Hematopoietic multipotent progenitor cell treated with erythropoietin and hydrocortisone succinate and interleukin-3 and kit ligand, for 8 days (in vitro differentiated cells): ENCODE measurements around the gene SUGCT.
"Not testable (repeated sequence)": the region's sequence is repeated elsewhere in the genome, so short reads cannot be mapped to it uniquely, and the experiment has no call there.

Experiments used
- DNase-seq: peaks from one replicate; pipeline ENCODE4 v3.0.0-alpha.2; 2015

The SUGCT gene

DNA sequence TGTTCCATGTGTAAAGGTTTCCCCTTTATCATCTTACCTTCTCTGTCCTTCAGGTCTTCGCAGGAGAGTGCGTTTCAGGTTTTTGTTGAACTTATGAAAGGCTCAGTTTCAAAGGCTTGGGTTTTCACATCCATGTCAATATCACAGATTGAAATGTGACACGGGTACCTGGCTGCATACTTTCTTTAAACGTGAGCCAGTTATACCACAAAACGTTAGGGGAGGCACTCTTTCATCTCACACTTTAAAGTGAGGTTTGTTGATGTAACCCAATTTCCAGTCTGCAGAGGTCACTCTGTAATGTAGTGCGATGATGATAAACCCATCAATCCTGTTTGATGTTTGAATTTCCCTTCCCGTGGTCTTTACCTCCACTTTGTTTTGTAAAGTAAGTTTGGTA lies 506.9 kb downstream of the SUGCT start:
- DNase-seq, result no peak

DNA sequence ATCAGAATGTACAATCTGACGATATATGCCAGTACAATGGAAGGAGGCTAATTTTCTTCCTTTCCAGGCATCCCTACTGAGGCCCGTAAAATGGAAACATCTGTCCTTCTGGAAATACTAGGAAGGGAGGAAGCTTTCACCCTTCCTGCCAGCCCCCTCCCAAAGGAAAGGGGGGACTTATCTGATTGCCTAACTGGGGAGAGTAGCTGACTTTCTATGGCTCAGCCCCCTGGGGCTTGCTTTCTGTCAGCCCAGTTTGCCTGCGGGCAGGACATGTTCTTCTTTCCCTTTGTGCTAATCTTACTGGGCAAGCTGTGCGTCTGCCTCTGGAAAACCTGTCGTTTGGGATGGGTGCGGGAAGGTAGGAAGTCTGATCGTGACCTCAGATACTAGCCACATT lies 508.9 kb downstream of the SUGCT start:
- no peak for DNase-seq

DNA sequence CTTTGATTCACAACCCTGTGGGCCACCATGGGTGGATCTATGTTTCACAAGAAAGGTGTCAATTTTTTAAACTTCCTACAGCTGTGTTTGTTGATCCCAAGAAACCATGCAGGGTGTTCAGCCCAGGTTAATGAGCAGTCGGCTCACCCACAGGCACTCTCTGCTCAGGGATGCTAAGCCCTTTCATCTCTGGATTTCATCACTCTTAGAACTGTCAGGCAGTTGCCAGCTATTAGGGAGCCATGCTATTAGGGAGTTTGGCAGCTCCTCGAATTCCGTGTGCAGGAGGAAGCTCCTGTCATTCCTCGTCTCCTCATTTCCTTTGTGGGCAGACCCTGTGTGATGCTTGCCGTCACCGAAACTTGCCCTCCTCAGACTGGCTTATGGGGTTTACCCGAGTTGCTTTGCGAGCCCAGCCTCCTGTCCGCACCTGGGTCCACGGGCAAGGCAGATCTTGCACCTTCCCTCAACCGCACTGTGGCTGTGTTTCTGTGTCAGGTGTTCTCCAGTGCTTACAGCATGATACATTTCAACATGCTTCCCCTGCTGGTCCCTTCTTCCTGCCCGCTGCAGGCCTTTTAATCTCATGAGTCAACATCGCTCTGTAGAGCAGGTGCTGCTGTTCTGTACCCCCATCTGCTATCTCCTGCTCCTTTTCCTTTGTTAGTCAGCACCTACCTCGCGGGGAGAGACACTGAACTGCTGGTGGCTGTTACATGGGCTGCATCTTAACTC lies 509.8 kb downstream of the SUGCT start:
- DNase-seq, result no peak

DNA sequence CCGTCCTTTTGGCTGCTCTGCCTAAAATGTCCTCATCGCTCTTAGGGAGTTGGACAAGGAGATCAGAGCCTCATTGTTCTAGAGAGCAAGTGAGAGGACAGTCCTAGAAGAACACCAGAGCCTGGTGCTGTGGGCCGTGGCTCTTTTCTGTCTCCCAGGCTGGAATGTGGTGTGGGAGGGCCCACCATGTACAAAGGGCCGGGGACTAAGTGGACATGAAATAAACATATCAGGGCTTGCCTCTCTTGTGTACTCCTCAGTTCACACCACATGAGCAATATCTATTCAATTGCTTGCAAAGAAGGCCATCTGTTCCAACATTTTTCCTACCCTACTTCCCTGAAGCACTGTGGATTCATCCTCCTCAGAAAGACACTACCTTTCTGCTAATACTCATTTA lies 510.4 kb downstream of the SUGCT start:
- no peak for DNase-seq

DNA sequence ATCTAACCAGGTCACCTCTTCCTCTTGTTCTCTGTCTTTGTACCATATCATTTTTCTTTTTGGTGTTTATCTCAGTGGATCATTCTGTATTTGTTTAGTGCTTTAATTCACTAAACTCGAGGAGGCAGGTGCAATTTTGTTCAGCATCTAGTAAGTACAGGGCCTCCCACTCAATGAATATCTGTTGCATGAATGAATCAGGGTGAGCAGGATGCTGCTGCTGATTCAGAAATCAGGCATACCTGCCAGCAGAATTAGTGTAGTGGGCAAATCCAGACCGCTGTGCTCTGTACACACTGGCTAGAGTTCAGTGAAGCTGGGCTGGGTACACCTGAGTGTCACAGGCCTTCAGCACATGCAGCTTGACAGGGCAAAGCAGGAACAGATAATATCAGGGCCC lies 511.9 kb downstream of the SUGCT start:
- DNase-seq, result no peak

DNA sequence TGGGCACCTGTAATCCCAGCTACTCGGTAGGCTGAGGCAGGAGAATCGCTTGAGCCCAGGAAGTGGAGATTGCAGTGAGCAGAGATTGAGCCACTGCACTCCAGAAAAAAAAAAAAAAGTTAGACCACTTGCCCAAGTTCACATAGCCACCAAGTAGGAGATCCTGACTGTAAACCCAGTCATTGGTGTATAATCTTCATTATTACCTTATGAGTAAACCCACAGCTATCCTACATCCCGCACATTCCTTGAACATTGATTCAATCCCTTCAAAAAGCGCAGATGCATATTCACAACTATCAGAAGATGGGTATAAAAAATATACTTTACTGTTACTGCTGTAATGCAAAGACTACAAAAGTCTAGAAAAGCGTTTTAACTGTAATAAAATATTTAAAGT lies 512.9 kb downstream of the SUGCT start:
- no peak for DNase-seq

DNA sequence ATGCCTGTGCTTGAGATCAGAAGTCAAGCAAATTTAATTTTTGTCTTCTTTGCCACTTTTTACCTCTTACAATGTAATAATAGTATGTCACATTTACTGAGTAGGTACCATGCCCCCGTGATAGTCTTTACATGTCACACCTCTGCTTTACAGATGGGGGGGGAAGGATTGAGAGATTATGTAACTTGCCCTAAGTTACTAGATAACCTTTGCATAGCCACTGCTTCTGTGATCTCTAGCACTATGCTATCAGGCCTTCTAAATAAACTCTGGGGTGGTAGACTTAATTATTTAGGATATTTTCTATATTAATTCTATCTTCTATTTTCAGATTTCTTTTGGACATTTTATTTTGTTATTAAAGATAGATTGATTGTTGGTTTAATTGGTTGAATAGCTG lies 514.4 kb downstream of the SUGCT start:
- DNase-seq, result no peak

DNA sequence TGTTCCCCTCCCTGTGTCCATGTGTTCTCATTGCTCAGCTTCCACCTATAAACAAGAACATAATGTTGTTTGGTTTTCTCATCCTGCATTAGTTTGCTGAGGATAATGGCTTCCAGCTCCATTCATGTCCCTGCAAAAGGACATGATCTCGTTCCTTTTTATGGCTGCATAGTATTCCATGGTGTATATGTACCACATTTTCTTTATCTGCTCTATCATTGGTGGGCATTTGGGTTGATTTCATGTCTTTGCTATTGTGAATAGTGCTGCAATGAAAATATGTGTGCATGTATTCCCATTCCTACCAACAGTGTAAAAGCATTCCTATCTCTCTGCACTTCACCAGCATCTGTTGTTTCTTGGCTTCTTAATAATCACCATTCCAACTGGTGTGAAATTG lies 516.1 kb downstream of the SUGCT start:
- DNase-seq, result not testable (repeated sequence)

DNA sequence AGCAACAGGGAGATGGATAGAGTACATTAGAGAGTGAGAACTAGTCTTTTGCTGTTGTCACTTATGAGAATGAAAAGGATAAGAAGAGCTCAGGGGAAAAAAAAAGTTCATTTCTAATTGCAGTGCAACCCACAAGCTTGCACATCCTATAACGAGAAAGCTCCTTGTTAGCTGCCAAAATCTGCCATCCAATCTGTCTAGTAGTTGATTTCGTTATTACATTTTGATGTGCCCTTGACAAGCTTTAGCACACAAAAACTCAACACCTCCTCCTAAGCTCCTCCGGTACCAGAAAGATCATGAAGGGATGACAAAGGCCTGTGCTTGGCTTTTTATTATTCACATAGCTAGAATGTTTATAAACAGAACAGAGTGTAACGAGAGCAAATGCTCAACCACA lies 519.4 kb downstream of the SUGCT start:
- no peak for DNase-seq

DNA sequence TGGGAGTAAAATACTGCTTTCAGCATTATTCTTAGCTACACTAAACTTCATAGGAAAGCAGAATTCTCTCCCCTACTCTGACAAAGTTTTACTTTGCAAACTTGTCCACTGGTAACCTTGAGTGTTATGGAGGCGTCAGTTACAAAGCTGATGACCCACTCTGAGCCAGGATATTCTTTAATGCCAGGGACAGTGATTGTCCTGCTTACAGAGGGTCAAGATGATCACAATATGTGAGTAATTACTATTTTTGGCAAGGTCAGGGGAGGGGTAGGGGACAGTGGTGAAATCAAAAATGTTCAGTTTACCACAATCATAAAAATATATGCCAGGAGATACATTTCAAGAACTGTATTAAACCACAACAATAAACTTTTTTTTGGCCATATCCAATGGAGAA lies 520.6 kb downstream of the SUGCT start:
- no peak for DNase-seq

DNA sequence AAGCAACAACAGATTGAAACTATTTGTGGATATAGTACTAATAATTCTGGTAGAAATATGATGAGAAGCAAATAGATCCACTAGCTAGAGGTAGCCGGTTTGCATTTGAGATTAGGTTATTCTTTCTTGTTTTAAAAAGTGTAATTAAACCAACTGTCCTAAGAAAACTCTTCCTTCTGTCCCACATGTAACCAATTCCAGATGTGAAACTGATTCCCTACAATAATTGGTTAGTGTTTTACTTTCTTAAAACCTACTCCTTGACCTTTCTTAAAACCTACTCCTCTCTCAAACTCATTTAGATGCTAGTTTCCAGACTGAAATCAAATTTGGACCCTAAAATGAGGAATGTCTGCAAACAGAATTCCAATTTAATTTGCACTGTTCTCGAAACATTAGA lies 521.5 kb downstream of the SUGCT start:
- DNase-seq, result no peak

DNA sequence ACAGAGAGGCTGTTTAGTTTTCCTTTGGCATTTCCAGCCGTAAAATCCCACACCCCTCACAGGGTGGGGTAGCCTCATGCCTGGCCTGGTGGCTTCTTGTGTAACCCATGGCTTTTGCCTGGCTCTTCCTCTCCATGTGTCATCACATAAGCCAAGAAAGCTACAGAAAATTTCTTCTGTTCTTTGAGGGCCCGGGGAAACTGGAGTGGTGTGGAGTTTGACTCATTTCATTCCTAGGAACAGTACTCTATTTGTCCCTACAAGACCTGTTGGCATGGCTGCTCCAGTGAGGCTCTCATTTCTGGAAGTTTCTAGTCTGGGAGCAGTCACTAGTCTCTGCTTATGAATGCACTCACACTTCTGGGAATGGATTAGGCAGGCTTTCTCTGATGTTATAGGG lies 523.9 kb downstream of the SUGCT start:
- no peak for DNase-seq

DNA sequence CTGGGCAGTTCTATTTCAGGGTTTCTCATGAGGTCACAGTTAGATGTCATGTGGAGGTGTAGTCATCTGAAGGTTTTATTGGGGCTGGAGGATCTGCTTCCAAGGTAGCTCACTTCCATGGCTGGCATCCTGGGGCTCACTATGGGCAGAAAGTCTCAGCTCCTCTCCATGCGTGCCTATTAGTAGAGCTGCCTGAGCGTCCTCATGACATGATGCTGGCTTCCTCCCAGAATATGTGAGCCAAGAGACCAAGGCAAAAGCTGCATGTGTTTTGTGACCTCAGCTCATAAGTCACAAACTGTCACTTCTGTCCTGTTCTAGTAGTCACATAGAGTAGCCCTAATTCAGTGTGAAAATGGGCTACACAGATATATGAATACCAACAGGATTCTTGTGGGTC lies 524.4 kb downstream of the SUGCT start:
- no peak for DNase-seq

DNA sequence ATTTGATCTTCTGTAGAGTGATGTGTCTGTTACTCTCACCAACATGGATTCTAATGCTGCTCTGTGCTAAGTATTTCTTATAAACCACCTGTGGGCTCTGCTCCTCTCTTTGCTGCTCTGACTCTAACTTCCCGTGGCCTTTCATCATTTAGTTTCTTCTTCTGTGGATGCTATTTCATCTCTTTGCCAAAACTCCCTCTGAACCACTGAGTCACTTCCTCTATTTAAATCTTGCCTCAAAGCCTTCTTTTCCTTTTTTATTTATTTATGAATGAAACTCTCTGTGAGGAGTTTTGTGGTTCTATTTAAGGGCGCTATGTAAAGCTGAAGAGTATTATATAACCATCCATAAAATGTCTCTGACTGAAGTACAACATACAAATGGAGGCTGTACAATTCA lies 538.5 kb downstream of the SUGCT start:
- no peak for DNase-seq

DNA sequence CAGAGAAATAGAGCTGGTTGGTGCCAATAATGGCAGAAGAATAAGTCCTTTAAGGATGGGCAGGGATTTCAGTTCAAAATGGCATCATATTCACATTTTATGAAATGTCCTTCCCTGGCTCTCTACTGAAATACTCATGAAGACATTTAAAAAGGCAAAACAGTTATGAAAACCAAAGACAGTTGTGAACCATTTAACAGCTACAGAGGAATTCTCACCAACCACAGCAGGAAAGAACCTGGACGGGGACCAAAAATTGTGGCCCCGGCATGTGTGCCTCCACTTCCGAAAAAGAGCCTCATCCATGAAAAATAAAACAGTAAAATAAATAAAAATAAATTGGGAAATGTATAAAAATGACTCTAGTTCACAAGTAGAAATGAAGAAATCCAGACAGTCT lies 539.5 kb downstream of the SUGCT start:
- DNase-seq, result no peak

DNA sequence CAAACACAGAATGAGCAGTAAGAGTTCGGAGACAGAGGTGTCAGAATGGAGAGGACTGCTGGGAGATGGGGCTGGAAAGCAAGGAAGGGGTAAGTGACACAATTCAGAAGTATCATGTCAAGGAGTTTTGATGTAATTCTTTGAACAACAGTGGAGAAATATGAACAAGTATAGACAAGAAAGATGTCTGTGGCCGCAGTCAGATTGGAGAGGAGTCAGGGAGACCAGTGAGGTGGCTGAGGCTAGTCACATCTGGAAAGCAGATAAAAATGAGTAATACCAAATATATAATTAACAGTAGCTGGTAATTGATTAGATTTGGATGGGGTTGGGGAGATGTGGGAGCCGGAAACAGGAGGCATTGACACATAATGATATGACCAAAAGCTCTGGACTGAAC lies 540.9 kb downstream of the SUGCT start:
- no peak for DNase-seq

DNA sequence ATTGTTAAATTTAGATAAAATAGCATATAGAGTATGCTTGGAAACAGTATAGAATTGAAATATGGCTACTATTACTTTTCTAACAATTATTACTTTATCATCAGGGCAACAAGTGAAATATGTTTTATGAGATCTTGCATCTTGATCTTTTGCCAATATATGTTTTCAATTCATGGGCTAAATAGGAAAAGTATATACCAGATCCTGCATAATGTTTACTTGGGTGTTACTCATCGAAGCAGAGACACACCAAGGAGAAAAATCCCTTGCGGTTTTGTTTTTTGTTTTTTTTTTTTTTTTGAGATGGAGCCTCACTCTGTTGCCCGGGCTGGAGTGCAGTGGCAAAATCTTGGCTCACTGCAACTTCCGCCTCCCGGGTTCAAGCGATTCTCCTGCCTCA lies 541.4 kb downstream of the SUGCT start:
- DNase-seq, result no peak

DNA sequence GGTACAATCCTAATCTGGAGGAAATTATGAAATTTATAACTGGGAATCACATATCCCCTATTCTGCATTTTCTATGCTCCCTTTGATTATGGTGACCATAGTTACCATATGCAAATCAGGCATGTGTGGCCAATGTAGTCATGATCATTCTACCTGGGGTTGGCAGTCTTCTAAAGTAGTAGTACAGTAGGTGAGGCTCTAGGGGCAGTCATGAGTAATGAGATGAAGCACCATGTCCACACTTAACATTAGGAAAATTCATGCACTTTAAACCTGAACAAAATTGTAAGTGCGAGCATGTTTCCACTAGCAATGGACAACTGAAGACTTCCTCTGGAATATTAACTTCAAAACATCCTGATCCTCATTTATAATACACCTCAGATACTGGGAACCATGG lies 545.9 kb downstream of the SUGCT start:
- DNase-seq, result peak; percentile 23

DNA sequence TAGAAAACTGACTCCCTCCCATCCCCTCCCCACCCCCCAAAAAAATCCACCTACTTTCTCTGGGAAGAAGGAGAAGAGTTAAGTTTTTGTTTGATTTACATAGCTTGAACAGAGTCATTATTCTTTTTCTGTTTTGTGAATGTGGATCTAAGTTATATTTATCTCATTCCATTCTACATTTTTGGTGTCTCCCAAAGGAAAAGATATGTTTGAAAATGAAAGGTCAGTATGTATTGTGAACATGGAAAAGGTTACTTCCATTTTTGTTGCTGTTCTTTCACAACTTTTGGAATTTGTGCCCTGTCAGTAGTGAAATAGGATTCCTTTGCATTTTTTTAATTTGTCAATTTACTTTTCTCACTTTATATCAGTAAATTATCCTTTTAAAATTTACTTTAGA lies 547.9 kb downstream of the SUGCT start:
- no peak for DNase-seq

DNA sequence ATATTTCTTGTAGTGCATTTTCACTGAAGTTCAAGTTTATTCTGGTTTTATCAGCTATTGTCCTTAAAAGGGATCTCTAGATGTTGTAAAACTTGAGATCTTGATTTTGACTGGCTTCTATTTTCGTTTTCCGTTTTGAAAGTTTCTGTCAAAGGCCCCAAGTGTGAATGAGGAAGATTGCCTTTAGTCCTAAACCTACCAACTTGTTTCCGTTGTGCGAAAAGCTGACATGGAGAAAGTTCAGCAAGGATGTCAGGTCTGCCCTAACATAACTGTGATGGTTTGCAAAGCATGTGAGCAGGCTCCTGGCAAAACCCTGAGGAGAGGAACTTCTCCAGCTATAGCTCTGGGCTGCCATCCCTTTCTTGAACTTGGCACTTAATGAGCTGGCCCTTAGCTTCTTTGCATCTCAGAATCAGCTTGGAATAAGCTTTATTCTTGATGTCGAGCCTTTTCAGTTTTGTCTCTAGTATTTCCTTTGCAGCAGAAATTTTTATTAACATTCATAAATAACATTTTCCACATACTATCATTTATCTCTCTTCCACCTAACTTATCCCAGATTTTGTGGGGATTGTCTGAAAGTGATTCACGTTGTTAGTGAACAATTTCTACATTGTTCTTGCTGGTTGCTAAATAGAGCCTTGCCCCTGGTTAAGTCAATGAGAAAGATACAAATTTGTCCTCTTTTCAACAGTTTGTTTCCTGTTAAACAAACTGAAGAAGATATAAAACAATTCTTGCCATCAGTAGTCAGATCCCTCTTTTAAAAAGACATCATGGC lies 559.4 kb downstream of the SUGCT start:
- DNase-seq, result no peak

DNA sequence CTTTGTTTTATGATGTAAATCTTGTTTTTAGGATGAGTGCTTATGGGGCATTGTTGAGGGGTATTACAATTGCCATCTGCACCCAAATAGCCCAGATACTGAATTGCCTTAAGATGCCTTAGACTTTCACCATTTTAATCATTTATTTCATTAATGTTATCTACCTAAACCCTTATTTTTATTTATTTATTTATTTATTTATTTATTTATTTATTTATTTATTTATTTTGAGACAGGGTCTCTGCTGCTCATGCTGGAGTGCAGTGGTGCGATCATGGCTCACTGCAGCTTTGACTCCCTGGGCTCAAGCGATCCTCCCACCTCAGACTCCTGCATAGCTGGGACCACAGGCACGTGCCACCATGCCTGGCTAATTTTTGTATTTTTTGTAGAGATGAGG lies 560.2 kb downstream of the SUGCT start:
- no peak for DNase-seq

DNA sequence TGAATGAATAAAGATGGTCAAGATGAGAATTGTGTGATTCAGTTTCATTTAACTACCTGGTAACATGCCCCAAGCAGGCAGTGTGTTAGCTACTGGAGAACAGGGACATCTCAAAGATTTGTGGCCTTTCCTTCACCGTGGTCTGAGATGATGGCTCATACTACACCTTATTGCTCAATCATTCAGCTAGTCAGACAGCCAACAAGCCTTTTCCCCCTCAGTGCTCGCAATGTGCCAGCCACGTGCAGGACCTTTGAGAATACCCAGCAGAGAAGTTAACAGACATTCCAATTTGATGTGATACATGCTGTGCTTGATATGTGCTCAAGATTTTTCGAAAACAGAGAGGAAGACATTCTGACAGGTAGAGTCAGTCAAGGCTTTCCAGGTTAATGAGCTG lies 562.8 kb downstream of the SUGCT start:
- DNase-seq, result no peak

DNA sequence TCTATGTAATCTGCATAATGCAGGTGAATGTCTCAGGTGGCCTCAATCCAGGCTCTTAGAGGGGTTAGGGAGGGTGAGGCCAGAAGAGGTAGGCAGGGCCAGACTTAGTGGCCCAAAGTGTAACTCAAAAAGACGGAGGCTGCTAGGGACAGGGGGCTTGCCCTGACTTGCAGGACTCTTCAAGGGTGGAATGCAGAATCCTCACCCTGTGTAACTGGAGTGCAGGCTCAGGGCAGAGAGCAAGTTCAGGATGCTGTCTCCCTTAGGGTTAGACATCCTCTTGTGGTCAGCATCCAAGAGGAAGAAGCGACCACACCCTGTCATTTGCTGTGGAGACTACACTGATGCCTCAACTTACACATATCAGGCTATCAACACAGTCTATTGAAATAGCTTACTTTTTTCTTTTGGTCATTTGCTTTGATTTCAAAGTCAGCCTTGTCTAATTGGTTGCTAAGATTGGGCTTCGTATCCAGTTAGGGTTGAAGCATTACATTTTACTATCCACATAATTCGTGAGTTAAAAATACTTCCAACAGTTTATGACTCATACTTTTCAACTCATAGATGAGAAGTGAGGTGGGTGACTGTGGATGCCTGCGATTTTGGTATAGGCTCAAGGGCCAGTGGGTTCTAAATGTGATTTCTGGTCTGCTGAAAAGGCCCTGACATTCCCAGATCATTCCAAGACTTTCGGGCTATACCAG lies 563.6 kb downstream of the SUGCT start:
- no peak for DNase-seq

DNA sequence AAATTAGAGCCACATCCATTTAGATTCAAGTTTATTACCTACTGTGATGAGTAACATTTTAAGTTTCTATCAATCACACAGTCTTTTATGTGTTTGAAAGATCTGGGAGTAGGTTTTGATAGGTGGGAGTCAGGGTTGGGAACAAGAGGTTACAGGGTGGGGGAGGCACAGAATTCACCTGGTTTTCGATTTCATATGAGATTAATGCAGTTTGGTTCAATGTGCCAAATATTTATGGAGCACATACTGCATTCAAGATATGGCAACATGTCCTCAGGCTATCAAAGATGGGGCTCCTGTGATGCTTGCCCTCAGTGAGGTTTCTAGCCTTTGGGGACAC lies 564.1 kb downstream of the SUGCT start:
- no peak for DNase-seq
